HepG2 (cell line): ENCODE measurements around the gene VWA3A.

ENCODE experiments used
- ATF2 ChIP-seq: sonication (generic); formaldehyde crosslinking; IDR thresholded peaks from 2 replicates; pipeline ENCODE4 v1.4.0; 2020; ENCODE audit warnings: missing genetic modification reagents
- EZH2 ChIP-seq: conservative IDR thresholded peaks from 2 replicates; pipeline ENCODE4 v1.6.1; 2012; ENCODE audit warnings: mild to moderate bottlenecking, low read depth, low read length, moderate library complexity
- ZBTB34 ChIP-seq: sonication (generic); formaldehyde crosslinking; IDR thresholded peaks from 2 replicates; pipeline ENCODE4 v1.8.0; 2022; ENCODE audit warnings: mild to moderate bottlenecking, missing genetic modification reagents
- ZNF414 ChIP-seq: sonication (generic); formaldehyde crosslinking; IDR thresholded peaks from 2 replicates; pipeline ENCODE4 v1.5.0; 2020; ENCODE audit warnings: missing genetic modification reagents
- TF ChIP-seq, protein P1 (sequence below): conservative IDR thresholded peaks from 2 replicates; pipeline ENCODE4 v1.6.1; 2018; ENCODE audit warnings: missing genetic modification reagents

- TF ChIP-seq, protein P1, sequence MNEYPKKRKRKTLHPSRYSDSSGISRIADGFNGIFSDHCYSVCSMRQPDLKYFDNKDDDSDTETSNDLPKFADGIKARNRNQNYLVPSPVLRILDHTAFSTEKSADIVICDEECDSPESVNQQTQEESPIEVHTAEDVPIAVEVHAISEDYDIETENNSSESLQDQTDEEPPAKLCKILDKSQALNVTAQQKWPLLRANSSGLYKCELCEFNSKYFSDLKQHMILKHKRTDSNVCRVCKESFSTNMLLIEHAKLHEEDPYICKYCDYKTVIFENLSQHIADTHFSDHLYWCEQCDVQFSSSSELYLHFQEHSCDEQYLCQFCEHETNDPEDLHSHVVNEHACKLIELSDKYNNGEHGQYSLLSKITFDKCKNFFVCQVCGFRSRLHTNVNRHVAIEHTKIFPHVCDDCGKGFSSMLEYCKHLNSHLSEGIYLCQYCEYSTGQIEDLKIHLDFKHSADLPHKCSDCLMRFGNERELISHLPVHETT, result no peak
- TF ChIP-seq ZBTB34 (no peak), ZNF414 (CRISPR knock-in tag) (no peak), ATF2 (CRISPR knock-in tag) (no peak), EZH2 (no peak)
These were observed 91.7 kb downstream of the VWA3A start for GRCh38 chr16:22183901-22184614.
